AG09309 (cell line): ENCODE measurements around the gene LIMK2.

Experiments
- DNase-seq: peaks from one replicate; pipeline ENCODE4 v3.0.0-alpha.2; 2010; ENCODE audit warnings: low read depth
- H3K4me3 ChIP-seq: 2 replicates; pipeline ENCODE4 v1.5.1; 2011; ENCODE audit warnings: mild to moderate bottlenecking, low read depth, low read length, moderate library complexity; ENCODE audit not compliant: control insufficient read depth
- TF ChIP-seq, protein P1 (sequence below): IDR thresholded peaks from 2 replicates; pipeline ENCODE4 v1.5.1; 2011; ENCODE audit warnings: mild to moderate bottlenecking, low read depth, low read length, inconsistent platforms; ENCODE audit not compliant: insufficient read depth, control insufficient read depth; ENCODE audit errors: missing control alignments

The LIMK2 gene

DNA sequence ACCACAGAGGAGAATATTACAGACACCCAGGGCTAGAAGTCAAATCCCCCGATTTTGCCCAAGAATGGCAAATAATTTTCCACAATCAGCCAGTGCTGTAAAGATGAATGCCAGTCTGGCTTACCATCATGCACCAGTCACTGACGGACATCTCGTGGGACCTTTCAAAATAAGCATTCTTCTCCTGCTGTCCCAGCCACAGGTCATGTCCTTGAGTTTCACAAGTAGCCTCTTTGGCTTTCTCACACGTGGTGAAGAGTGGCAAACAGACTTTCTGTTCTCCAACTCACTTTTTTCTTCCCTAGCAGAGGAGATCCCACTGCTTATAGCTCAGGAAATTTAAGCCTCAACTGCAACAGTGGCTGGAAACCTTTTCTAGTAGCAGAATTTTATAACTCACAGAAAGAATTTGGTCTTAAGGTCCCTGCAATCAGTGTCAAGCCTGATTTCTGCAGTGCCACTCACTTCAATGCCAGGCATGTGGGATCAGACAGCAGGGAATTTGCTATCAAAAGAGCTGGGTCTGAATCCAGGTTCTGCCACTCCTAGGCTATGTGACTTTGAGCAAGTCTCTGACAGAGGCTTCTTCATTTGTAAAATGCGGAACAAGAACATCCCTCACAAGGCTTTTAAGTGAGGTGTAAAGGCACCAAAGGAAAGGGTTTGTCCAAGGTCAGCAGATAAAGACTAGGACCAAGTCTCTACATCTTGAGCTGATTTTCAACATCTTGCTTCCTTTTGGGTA, 76.6 kb downstream of the LIMK2 start:
- TF ChIP-seq, protein P1, sequence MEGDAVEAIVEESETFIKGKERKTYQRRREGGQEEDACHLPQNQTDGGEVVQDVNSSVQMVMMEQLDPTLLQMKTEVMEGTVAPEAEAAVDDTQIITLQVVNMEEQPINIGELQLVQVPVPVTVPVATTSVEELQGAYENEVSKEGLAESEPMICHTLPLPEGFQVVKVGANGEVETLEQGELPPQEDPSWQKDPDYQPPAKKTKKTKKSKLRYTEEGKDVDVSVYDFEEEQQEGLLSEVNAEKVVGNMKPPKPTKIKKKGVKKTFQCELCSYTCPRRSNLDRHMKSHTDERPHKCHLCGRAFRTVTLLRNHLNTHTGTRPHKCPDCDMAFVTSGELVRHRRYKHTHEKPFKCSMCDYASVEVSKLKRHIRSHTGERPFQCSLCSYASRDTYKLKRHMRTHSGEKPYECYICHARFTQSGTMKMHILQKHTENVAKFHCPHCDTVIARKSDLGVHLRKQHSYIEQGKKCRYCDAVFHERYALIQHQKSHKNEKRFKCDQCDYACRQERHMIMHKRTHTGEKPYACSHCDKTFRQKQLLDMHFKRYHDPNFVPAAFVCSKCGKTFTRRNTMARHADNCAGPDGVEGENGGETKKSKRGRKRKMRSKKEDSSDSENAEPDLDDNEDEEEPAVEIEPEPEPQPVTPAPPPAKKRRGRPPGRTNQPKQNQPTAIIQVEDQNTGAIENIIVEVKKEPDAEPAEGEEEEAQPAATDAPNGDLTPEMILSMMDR, result no peak
- no peak for DNase-seq
- no peak overlapping the region for H3K4me3 ChIP-seq

DNA sequence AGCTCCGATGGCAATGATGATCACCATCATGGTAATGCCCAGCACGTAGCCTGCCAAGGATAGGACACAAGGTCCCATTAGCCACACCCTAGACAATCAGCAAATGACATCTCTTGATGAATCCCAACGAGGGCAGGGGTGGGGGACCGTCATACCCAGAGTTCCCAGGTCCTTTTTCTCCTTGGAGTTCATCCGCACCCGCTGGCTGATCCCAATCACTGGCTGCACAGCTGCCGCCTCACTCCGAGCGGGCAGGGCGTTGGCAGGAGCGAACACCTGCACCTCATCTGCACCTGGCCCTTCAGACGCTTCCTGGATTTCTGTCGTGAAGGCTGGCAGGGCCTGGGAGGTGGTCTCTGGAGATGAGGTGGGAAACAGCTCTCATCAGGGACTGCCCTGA, 77.2 kb downstream of the LIMK2 start:
- no peak for DNase-seq
- H3K4me3 ChIP-seq, result no peak overlapping the region
- TF ChIP-seq, protein P1, result no peak

DNA sequence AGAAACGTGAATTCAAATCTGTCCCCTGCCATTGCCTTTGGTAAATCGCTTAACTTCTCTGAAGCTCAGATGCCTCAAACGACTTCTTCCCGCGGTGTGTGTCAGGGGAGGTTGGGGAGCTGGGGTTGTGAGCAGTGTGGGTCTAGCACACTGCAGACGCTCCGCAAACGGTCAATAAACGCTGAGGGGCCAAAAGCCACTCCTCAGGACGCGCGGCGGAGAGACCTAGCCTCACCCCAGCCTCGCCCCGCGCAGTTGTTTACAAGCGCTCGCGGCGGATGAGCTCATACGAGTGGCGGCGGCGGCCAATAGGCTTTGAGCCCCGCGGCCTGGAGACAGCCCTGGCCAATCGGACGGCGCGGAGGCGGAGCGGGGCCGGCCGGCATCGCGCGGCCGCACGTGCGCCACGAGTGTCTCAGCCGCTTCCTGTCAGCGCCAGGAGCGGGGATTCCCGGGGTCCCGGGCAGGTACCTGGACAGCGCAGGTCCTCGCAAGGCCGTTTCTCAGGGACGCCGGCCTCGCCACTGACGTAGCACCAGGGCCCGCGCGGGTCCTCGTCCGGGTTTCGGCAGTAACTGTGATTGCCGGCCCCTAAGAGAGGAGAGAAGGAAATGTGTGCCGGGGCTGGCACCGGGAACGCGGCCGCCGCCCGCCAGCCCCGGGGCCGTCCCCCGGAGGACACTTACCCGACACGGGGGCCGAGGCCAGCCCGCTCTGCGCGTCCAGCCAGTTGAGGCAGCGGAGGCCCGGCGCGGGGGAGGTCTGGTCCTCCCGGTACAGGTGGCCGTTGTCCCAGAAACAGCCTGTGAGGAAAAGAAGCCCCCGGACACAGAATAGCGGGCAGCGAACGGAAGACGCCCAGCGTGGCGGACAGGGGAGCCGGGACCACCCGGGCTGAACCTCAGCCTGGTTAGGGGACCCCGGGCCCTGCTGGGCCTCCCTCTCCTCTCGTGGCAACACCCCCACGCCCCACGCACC, 78.7 kb downstream of the LIMK2 start:
- TF ChIP-seq, protein P1, result no peak
- peak overlapping the region; percentile 71 for H3K4me3 ChIP-seq
- DNase-seq, result no peak

DNA sequence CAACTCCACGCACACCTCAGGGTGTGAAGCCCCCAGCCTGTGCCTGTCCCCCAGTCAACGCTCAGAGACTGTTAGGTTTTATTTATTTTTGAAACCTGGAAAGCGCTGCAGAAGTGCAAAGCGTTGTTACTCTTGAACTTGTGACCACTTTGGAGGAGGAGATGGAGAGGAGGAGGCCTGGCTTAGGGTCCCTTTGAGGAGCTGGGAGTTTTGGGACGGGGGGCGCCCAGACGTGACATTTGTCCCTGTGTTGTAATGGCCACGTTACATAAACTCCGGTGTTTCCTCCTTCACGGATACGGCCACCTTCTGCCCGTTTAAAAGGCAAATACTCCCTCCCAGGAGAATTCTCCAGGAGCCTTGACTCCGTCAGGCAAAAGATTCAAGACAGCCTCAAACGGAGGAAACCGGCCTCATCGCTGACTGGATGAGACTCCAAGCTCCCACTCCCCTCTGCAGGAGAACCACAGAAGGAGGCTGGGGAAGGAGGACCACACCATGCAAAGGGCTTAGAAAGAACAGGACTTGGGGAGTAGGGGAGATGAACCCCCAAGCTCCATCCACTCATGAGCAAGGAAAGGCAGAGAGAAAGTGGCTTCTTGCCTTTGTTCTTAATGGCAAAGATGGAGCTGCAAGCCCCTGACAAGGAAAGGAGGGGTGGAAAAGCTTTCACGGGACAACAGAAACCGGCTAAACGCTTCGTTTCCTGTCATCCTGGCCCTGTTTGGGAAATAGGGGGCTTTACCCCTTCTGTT, 79.6 kb downstream of the LIMK2 start:
- TF ChIP-seq, protein P1, result no peak
- no peak for DNase-seq
- H3K4me3 ChIP-seq, result peak overlapping the region; percentile 71

DNA sequence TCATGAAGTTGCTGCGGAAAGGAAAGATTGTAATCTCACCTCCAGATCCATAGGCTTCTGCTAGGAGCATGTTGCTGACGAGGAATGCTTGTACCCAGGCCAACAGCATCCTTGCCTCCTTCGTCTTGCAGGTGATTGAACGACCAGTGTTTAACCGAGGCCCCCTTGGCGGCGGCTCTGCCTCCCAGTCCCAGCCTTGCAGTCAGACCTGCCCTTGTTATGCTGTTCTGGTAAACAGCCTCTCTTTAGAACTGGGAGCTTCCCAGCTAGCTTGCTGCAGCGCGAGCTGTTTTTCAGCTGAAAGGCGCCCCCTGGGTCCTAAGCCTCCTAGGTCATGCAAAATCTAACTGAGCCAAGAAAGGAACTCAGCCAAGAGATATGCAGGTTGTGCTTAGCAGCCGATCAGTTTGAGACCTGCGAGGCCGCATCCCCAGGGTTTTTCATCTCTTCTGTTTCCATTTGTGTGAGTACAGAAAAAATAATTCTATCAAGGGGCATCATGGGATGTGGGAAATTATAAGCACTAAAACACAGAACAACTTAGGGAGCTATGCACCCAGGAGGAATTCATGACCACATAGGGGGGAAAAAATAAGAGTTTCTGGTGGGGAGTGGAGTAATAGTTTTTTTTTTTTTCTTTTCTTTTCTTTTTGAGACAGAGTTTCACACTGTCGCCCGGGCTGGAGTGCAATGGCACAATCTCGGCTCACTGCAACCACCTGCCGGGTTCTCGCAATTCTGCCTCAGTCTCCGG, 80.3 kb downstream of the LIMK2 start, which contains the start of gene PIK3IP1:
Gene PIK3IP1, minus strand, starts transcription at position 253 of the 754 bp plus-strand sequence. Its CDS starts 144 bp downstream, at position 109.
- TF ChIP-seq, protein P1, result peak; percentile 47
- DNase-seq, result peak; percentile 46

More for the DNA sequence above, 80.3 kb downstream of the LIMK2 start, which contains the start of gene PIK3IP1:
- H3K4me3 ChIP-seq, result peak within 1 kb of the TSS; percentile 71
